GM13976 (cell line): ENCODE measurements around the gene ZNF729.

ENCODE experiments used
- DNase-seq: peaks from one replicate; pipeline ENCODE4 v3.0.0; 2012; ENCODE audit warnings: low spot score
- in situ Hi-C: fragments of 300-500 bp; cut with MboI; formaldehyde crosslinking; loops from one replicate; pipeline ENCODE4 v1.12.0; 2022; ENCODE audit warnings: low sequenced_read_pairs, mixed read lengths, inconsistent platforms; ENCODE audit not compliant: unreplicated experiment
- TF ChIP-seq, protein P1 (sequence below): IDR thresholded peaks from 2 replicates; pipeline ENCODE4 v1.5.1; 2012; ENCODE audit warnings: borderline replicate concordance, mild to moderate bottlenecking; ENCODE audit not compliant: insufficient read depth; ENCODE audit errors: extremely low read depth, missing control alignments, control extremely low read depth

The ZNF729 gene

DNA sequence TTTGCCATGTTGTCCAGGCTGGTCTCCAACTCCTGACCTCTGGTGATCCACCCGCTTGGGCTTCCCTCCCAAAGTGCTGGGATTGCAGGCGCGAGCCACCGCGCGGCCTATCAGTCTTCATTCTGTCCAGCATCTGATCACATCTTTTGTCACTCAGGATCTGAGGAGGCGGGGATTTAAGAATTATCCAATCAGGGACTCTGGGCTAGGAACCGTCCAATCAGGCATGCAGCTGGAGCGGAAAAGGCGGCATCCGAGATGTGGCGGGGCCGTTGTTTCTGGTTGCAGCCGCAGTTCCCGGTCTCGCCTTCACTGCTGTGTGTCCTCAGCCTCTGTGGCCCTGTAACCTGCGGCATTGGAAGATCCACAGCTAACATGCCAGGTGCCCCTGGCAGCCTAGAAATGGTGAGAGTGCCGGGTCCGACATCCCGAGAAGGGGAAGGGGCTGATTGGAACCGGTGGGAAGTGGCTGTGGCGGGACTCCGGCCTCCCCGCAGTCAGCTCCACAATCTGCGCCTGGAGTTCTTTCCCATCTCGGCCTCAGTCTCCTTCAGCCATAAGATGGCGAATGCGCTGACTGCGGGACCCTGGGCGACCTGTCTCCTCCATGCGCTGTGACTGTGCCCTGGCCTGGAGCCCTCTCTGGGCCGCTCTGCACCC, at the start of gene ZNF729:
Gene ZNF729 (plus strand): TSS at position 291 of the 660 bp plus-strand sequence. CDS start 85 bp downstream, at position 376.
- DNase-seq = no peak
- in situ Hi-C loops = no loop called here
- TF ChIP-seq, protein P1, sequence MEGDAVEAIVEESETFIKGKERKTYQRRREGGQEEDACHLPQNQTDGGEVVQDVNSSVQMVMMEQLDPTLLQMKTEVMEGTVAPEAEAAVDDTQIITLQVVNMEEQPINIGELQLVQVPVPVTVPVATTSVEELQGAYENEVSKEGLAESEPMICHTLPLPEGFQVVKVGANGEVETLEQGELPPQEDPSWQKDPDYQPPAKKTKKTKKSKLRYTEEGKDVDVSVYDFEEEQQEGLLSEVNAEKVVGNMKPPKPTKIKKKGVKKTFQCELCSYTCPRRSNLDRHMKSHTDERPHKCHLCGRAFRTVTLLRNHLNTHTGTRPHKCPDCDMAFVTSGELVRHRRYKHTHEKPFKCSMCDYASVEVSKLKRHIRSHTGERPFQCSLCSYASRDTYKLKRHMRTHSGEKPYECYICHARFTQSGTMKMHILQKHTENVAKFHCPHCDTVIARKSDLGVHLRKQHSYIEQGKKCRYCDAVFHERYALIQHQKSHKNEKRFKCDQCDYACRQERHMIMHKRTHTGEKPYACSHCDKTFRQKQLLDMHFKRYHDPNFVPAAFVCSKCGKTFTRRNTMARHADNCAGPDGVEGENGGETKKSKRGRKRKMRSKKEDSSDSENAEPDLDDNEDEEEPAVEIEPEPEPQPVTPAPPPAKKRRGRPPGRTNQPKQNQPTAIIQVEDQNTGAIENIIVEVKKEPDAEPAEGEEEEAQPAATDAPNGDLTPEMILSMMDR = no peak

DNA sequence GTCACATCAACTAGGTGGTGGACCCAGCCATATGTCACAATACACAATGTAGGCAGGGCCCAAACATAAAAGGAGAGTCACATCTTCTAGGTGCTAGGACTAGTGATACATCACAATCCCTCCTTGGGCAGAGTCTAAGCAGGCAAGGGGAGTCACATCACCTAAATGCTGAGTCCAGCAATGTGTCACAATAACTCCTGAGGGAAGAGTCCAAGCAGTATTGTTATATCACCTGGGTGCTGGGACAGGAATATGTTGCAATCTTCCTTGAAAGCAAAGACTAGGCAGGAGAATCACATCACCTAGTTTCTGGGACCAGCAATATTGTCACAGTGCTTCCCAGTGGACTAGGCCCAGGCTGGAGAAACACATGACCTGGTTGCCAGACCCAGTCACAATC, 29.4 kb upstream of the ZNF729 start:
- DNase-seq = no peak
- TF ChIP-seq, protein P1 = no peak
- in situ Hi-C loops = no loop called here

DNA sequence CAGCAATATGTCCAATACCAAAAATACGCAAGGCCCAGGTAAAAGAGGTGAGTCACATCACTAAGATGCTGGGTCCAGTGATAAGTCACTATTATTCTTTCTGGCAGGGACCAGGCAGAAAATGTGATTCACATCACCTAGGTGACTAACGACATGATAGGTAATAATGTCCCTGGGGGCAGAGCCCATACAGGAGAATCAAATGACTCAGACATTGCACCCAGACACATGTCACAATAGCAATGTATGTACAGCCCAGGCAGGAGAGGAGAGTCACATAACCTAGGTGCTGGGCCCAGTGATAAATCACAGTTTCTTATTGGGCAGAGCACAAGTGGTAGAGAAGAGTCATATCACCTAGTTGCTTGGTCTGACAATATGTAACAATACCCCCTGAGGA, 28.9 kb upstream of the ZNF729 start:
- TF ChIP-seq, protein P1 = no peak
- in situ Hi-C loops = no loop called here
- no peak for DNase-seq

DNA sequence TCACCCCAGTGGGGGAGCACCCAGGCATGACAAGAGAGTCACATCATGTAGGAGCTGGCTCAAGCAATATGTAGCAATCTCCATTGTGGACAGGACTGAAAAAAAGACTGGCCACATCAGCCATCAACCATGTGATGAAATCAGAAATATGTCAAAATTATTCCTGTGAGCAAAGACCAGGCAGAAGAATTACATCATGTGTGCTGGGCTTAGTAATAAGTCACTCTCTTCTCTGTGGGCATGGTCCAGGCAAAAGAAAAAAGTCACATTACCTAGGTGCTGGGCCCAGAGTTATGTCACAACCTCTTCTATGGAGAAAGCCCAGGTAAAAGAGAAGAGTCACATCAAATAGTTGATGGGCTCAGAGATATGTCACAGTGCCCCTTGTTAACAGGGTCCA, 28.3 kb upstream of the ZNF729 start:
- TF ChIP-seq, protein P1 = no peak
- no peak for DNase-seq
- in situ Hi-C loops = no loop called here

DNA sequence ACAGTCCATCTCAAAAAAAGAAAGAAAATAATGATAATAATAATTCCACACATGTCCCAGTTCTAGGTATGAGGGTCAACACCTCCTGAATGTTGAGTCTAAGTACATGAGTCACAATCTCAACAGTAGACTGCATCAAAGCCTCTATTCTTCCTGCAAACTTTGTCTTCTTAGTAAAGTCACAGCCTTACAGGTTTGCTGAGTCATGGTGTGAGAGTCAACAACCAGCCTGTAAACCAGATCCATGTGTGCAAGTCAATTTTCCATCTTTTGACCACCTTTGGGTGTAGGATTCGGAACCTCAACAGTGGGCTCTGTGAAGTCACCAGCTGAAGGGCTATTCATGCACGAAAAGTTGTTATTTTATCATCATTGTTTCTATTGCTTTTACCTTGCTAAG, 25.7 kb upstream of the ZNF729 start:
- no peak for DNase-seq
- in situ Hi-C loops = no loop called here
- TF ChIP-seq, protein P1 = no peak

DNA sequence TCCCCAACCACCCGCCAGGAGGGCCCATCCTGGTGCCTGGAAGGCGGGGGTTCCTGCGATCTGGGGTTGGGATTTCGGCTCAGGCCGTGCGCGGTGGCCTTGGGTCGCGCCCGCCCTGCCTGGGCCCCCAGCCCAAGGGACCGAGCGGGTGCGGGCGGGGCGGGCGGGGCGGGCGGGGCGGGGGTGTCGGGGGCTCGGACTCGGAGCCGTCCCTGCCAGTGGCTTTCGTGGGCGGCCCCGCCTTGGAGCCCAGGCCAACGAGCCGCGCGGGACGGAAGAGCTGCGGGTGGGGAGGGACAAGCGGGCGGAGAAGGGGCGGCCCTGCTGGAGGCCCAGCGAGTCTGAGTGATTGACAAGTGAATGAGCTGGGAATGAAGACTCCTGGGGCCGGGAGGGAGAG, 24.6 kb upstream of the ZNF729 start:
- TF ChIP-seq, protein P1 = no peak
- in situ Hi-C loops = no loop called here
- DNase-seq = no peak
